Mesothelial cell of epicardium (in vitro differentiated cells): ENCODE data around the gene ATXN7L1. TPM values are rescaled to one million over a fixed set of nuclear protein-coding genes. Genes with fewer than 3 reads are reported as not detected.

Experiments
- DNase-seq, 2 experiments: peaks; one replicate each; pipeline ENCODE4 v3.0.0; 2021; ENCODE audit warnings: low spot score in 2 of 2; ENCODE audit not compliant: unreplicated experiment in 2 of 2
- H3K27ac Mint-ChIP-seq: 2 replicates; pipeline ENCODE4 v1.8.0; 2021; ENCODE audit warnings: mixed read lengths
- H3K27me3 Mint-ChIP-seq: 2 replicates; pipeline ENCODE4 v1.8.0; 2021; ENCODE audit warnings: low read depth, mixed read lengths
- H3K36me3 Mint-ChIP-seq: 2 replicates; pipeline ENCODE4 v1.8.0; 2021; ENCODE audit warnings: mixed read lengths
- H3K4me1 Mint-ChIP-seq: 2 replicates; pipeline ENCODE4 v1.8.0; 2021; ENCODE audit warnings: mixed read lengths
- H3K4me3 Mint-ChIP-seq: 2 replicates; pipeline ENCODE4 v1.8.0; 2021; ENCODE audit warnings: mild to moderate bottlenecking, moderate library complexity, mixed read lengths
- H3K9me3 Mint-ChIP-seq: 2 replicates; pipeline ENCODE4 v1.8.0; 2021; ENCODE audit warnings: mixed read lengths
- CTCF ChIP-seq: fragments of 200-600 bp; sonication (generic); IDR thresholded peaks from one replicate; pipeline ENCODE4 v1.5.0; 2021; ENCODE audit warnings: antibody characterized with exemption; ENCODE audit not compliant: unreplicated experiment
- total RNA-seq: library from RNA; stranded (reverse); gene quantifications from 3 replicates; pipeline ENCODE4 v1.2.1, GENCODE V29; 2021

The ATXN7L1 gene
- total RNA-seq, 1 donor from 2014 or later, result 18.0 TPM

- Mint-ChIP-seq H3K4me1 (no peaks in the 10 kb centered on the region), H3K27me3 (no peaks in the 10 kb centered on the region), H3K36me3 (peaks cover 23% of the 10 kb centered on the region), H3K27ac (no peak overlapping the region), H3K4me3 (no peak overlapping the region), H3K9me3 (peaks cover 9% of the 10 kb centered on the region)
- no peak for DNase-seq
- no peak for TF ChIP-seq CTCF
Observed at GRCh38 chr7:105623906-105624305, 252.5 kb downstream of the ATXN7L1 start.

- no peak overlapping the region for H3K4me3 Mint-ChIP-seq
- peaks cover 9% of the 10 kb centered on the region for H3K9me3 Mint-ChIP-seq
- H3K36me3 Mint-ChIP-seq, result peaks cover 27% of the 10 kb centered on the region
- H3K4me1 Mint-ChIP-seq, result no peaks in the 10 kb centered on the region
- H3K27ac Mint-ChIP-seq, result no peak overlapping the region
- H3K27me3 Mint-ChIP-seq, result no peaks in the 10 kb centered on the region
- no peak for TF ChIP-seq CTCF
- DNase-seq, result no peak
Observed at GRCh38 chr7:105623378-105623777, 253.0 kb downstream of the ATXN7L1 start.

- no peak for DNase-seq
- Mint-ChIP-seq H3K27me3 (no peaks in the 10 kb centered on the region), H3K27ac (no peak overlapping the region), H3K9me3 (peaks cover 9% of the 10 kb centered on the region), H3K4me3 (no peak overlapping the region), H3K36me3 (peaks cover 27% of the 10 kb centered on the region), H3K4me1 (no peaks in the 10 kb centered on the region)
- TF ChIP-seq CTCF, result no peak
Observed at GRCh38 chr7:105622106-105622731, 254.2 kb downstream of the ATXN7L1 start.

GRCh38 chr7:105621617-105622016 is 254.8 kb downstream of the ATXN7L1 start:
- H3K9me3 Mint-ChIP-seq, result peaks cover 7% of the 10 kb centered on the region
- no peak overlapping the region for H3K4me3 Mint-ChIP-seq
- no peak overlapping the region for H3K27ac Mint-ChIP-seq
- peaks cover 25% of the 10 kb centered on the region for H3K36me3 Mint-ChIP-seq
- no peaks in the 10 kb centered on the region for H3K27me3 Mint-ChIP-seq
- H3K4me1 Mint-ChIP-seq, result no peaks in the 10 kb centered on the region
- no peak for TF ChIP-seq CTCF
- no peak for DNase-seq

GRCh38 chr7:105621176-105621575 is 255.2 kb downstream of the ATXN7L1 start:
- Mint-ChIP-seq H3K4me1 (no peaks in the 10 kb centered on the region), H3K36me3 (peaks cover 22% of the 10 kb centered on the region), H3K27ac (no peak overlapping the region), H3K4me3 (no peak overlapping the region), H3K9me3 (peaks cover 4% of the 10 kb centered on the region), H3K27me3 (no peaks in the 10 kb centered on the region)
- no peak for DNase-seq
- no peak for TF ChIP-seq CTCF

- Mint-ChIP-seq H3K27ac (no peak overlapping the region), H3K27me3 (no peaks in the 10 kb centered on the region), H3K4me1 (no peaks in the 10 kb centered on the region), H3K36me3 (peaks cover 14% of the 10 kb centered on the region), H3K9me3 (no peaks in the 10 kb centered on the region), H3K4me3 (no peak overlapping the region)
- DNase-seq, result no peak
- no peak for TF ChIP-seq CTCF
Observed at GRCh38 chr7:105619590-105619989, 256.8 kb downstream of the ATXN7L1 start.
